Thyroid gland (tissue), 4 donors: Measurements from ENCODE around the gene RHBDL2.

Experiments
- CTCF ChIP-seq, 6 experiments: fragments of 200-600 bp in 3 of 6; fragments of 450-650 bp in 3 of 6; sonication (generic) in 3 of 6; IDR thresholded peaks; one replicate each; pipeline ENCODE4 v1.5.1; 2016 to 2019; ENCODE audit warnings: antibody characterized with exemption in 6 of 6, mild to moderate bottlenecking in 2 of 6, inconsistent platforms in 1 of 6, moderate library complexity in 1 of 6
- POLR2A ChIP-seq, 2 donors: fragments of 450-650 bp; IDR thresholded peaks; one replicate each; pipeline ENCODE4 v1.6.1; 2017; ENCODE audit warnings: antibody characterized with exemption in 2 of 2, mild to moderate bottlenecking in 2 of 2, moderate library complexity in 1 of 2

- no peak for TF ChIP-seq CTCF (IDR thresholded peaks at IDR 0.05)
- no peak for TF ChIP-seq POLR2A (IDR thresholded peaks at IDR 0.05)
Measured at GRCh38 chr1:38867208-38867607, 74.4 kb downstream of the RHBDL2 start.
